ENCODE measurements around the gene C2orf72. TPM values are rescaled to one million over a fixed set of nuclear protein-coding genes. Genes with fewer than 3 reads are reported as not detected.

C2orf72 gene
- total and polyA plus RNA-seq, 2 of the 4 experiments (the other 2 are of a cell fraction): 0.09 to 0.18 TPM

GRCh38 chr2:231039821-231040364 lies 2.6 kb downstream of the C2orf72 start:
- Histone ChIP-seq H2AK9ac (replicated peaks; ENCODE audit: low read depth, low read length, poor library complexity) (no peak overlapping the region), H3K4me3 (ENCODE audit: insufficient read depth, low read depth, low read length) (no peak overlapping the region), H3K27ac (ENCODE audit: insufficient read depth, low read length) (no peak overlapping the region), H3K9ac (ENCODE audit: low read depth, low read length) (no peak overlapping the region), H4K20me1 (ENCODE audit: insufficient read depth, low read length) (no peaks in the 10 kb centered on the region), H2BK5ac (ENCODE audit: low read depth, low read length, poor library complexity, severe bottlenecking) (no peak overlapping the region), H3K4ac (ENCODE audit: low read depth, low read length) (no peak overlapping the region), H3K9me3 (ENCODE audit: control insufficient read depth, insufficient read depth, low read length) (peaks cover 3% of the 10 kb centered on the region; the same call in 1 of the 2 replicates), H3K4me1 (ENCODE audit: control insufficient read depth, insufficient read depth, low read length) (no peaks in the 10 kb centered on the region), H4K8ac (ENCODE audit: low read depth in 2 of 2, low read length in 2 of 2) (no peak overlapping the region), H4K91ac (ENCODE audit: insufficient read depth, low read depth, low read length) (no peak overlapping the region), H3K14ac (replicated peaks; ENCODE audit: low read depth, low read length) (no peak overlapping the region), H3K27me3 (ENCODE audit: control insufficient read depth, insufficient read depth, low read length) (peaks cover 67% of the 10 kb centered on the region), H4K5ac (ENCODE audit: low read depth, low read length) (no peak overlapping the region), H3K4me2 (ENCODE audit: low read depth, low read length) (no peak overlapping the region), H3K56ac (ENCODE audit: extremely low read depth, insufficient read depth, low read length) (no peak overlapping the region), H3K9me1 (ENCODE audit: insufficient read depth, low read length) (no peaks in the 10 kb centered on the region; the same call in 1 of the 2 replicates), H3K36me3 (ENCODE audit: control insufficient read depth, insufficient read depth, low read length) (no peaks in the 10 kb centered on the region), H2AK5ac (ENCODE audit: low read depth, low read length) (no peak overlapping the region), H2AFZ (replicated peaks; ENCODE audit: low read length, poor library complexity) (no peak overlapping the region), H3K23ac (ENCODE audit: low read depth, low read length) (no peak overlapping the region), H2BK120ac (ENCODE audit: low read depth, low read length) (no peak overlapping the region), H3K79me1 (ENCODE audit: low read depth in 1 of 2, low read length in 2 of 2) (no peaks in the 10 kb centered on the region), H2BK15ac (ENCODE audit: low read depth, low read length) (no peak overlapping the region), H3K18ac (ENCODE audit: low read depth, low read length) (no peak overlapping the region), H2BK20ac (ENCODE audit: low read depth, low read length) (no peak overlapping the region)
- TF ChIP-seq MXI1 (IDR thresholded peaks at IDR 0.05; ENCODE audit: borderline replicate concordance, low read depth, low read length): no peak
- 73% methylated on average over 7 of the region's 8 CpGs; no CpG with 5 or more reads in 1 of the 2 experiments for WGBS, 2 experiments (ENCODE audit: extremely low coverage in 2 of 2, insufficient read length in 1 of 2)
- ChIA-PET POLR2A (ENCODE audit: unreplicated experiment) (no interaction called here), CTCF (no interaction called here)
- ATAC-seq (ENCODE audit: low read depth): no peak
- dilution Hi-C loops (cut with HindIII; ENCODE audit: low sequenced_read_pairs, unreplicated experiment) (no loop called here), in situ Hi-C loops (cut with MboI; ENCODE audit: low sequenced_read_pairs) (no loop called here), intact Hi-C loops (cut with micrococcal nuclease) (no loop called here)
- no peak for DNase-seq
- no TSS peak for BruUV-seq (replicated peaks)

All from IMR-90 (cell line).